ENCODE measurements around the gene CHPF. TPM values are rescaled to one million over a fixed set of nuclear protein-coding genes. Genes with fewer than 3 reads are reported as not detected.

The CHPF gene
- total and polyA plus RNA-seq, 4 donors: 26.5 to 135 (median 58.2) TPM

DNA sequence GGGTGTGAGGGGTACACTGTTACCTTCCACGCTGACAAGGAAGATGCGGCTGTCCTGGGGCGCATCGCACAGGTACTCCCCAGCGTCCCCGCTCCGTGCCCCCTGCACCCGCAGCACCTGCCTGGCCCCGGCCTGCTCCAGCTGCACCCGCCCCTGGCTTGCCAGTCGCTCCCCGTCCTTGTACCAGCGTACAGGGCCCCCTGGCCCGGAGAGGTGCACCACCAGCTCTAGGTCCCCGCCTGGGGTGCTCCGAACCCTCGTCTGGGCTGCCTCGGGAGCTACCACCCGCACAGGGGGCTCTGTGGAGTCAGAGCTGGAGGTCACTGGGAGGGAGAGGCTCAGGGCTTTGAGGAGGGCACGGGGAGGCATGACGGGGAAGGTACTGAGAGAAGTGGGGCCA lies 13.7 kb upstream of the CHPF start:
- no peak overlapping the region for H3K27ac ChIP-seq (ENCODE audit: low read depth in 1 of 2, low read length in 2 of 2)
- H3K27me3 ChIP-seq (ENCODE audit: control insufficient read depth in 4 of 4, insufficient read depth in 4 of 4, low read length in 3 of 4): peaks cover 0 to 5% (median 0%) of the 10 kb centered on the region in 4 donors
- no peaks in the 10 kb centered on the region for H3K9me3 ChIP-seq (ENCODE audit: control insufficient read depth in 4 of 4, low read length in 3 of 4)
- no peak overlapping the region for H3K9ac ChIP-seq (ENCODE audit: low read depth in 1 of 2, low read length in 2 of 2)
- TF ChIP-seq GABPA (IDR thresholded peaks at IDR 0.05 in 1 of 2, conservative IDR thresholded peaks at IDR 0.05 in 1 of 2): no peak
- TF ChIP-seq, protein P1, sequence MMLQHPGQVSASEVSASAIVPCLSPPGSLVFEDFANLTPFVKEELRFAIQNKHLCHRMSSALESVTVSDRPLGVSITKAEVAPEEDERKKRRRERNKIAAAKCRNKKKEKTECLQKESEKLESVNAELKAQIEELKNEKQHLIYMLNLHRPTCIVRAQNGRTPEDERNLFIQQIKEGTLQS (IDR thresholded peaks at IDR 0.05): no peak
- no peak for TF ChIP-seq HNF4G (IDR thresholded peaks at IDR 0.05)
- TF ChIP-seq, protein P2, sequence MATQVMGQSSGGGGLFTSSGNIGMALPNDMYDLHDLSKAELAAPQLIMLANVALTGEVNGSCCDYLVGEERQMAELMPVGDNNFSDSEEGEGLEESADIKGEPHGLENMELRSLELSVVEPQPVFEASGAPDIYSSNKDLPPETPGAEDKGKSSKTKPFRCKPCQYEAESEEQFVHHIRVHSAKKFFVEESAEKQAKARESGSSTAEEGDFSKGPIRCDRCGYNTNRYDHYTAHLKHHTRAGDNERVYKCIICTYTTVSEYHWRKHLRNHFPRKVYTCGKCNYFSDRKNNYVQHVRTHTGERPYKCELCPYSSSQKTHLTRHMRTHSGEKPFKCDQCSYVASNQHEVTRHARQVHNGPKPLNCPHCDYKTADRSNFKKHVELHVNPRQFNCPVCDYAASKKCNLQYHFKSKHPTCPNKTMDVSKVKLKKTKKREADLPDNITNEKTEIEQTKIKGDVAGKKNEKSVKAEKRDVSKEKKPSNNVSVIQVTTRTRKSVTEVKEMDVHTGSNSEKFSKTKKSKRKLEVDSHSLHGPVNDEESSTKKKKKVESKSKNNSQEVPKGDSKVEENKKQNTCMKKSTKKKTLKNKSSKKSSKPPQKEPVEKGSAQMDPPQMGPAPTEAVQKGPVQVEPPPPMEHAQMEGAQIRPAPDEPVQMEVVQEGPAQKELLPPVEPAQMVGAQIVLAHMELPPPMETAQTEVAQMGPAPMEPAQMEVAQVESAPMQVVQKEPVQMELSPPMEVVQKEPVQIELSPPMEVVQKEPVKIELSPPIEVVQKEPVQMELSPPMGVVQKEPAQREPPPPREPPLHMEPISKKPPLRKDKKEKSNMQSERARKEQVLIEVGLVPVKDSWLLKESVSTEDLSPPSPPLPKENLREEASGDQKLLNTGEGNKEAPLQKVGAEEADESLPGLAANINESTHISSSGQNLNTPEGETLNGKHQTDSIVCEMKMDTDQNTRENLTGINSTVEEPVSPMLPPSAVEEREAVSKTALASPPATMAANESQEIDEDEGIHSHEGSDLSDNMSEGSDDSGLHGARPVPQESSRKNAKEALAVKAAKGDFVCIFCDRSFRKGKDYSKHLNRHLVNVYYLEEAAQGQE (IDR thresholded peaks at IDR 0.05): no peak
- no peak for TF ChIP-seq JUND (IDR thresholded peaks at IDR 0.05)
- TF ChIP-seq RAD21 (IDR thresholded peaks at IDR 0.05): no peak
- TF ChIP-seq, protein P3, sequence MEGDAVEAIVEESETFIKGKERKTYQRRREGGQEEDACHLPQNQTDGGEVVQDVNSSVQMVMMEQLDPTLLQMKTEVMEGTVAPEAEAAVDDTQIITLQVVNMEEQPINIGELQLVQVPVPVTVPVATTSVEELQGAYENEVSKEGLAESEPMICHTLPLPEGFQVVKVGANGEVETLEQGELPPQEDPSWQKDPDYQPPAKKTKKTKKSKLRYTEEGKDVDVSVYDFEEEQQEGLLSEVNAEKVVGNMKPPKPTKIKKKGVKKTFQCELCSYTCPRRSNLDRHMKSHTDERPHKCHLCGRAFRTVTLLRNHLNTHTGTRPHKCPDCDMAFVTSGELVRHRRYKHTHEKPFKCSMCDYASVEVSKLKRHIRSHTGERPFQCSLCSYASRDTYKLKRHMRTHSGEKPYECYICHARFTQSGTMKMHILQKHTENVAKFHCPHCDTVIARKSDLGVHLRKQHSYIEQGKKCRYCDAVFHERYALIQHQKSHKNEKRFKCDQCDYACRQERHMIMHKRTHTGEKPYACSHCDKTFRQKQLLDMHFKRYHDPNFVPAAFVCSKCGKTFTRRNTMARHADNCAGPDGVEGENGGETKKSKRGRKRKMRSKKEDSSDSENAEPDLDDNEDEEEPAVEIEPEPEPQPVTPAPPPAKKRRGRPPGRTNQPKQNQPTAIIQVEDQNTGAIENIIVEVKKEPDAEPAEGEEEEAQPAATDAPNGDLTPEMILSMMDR (IDR thresholded peaks at IDR 0.05; ENCODE audit: low read depth, low read length, missing input control): no peak
- no peak for TF ChIP-seq FOXA1 (IDR thresholded peaks at IDR 0.05)
- no peak for TF ChIP-seq RXRA (IDR thresholded peaks at IDR 0.05)
- TF ChIP-seq, protein P4, sequence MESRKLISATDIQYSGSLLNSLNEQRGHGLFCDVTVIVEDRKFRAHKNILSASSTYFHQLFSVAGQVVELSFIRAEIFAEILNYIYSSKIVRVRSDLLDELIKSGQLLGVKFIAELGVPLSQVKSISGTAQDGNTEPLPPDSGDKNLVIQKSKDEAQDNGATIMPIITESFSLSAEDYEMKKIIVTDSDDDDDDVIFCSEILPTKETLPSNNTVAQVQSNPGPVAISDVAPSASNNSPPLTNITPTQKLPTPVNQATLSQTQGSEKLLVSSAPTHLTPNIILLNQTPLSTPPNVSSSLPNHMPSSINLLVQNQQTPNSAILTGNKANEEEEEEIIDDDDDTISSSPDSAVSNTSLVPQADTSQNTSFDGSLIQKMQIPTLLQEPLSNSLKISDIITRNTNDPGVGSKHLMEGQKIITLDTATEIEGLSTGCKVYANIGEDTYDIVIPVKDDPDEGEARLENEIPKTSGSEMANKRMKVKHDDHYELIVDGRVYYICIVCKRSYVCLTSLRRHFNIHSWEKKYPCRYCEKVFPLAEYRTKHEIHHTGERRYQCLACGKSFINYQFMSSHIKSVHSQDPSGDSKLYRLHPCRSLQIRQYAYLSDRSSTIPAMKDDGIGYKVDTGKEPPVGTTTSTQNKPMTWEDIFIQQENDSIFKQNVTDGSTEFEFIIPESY (IDR thresholded peaks at IDR 0.05): no peak
- TF ChIP-seq FOXA2 (IDR thresholded peaks at IDR 0.05): no peak
- TF ChIP-seq YY1 (IDR thresholded peaks at IDR 0.05): no peak
- no peak for TF ChIP-seq SP1 (IDR thresholded peaks at IDR 0.05)
- TF ChIP-seq HNF4A (conservative IDR thresholded peaks at IDR 0.05): no peak
- TF ChIP-seq TAF1 (conservative IDR thresholded peaks at IDR 0.05): no peak
- no peak for TF ChIP-seq EGR1 (IDR thresholded peaks at IDR 0.05; ENCODE audit: low read depth in 2 of 2)
- TF ChIP-seq NR2F2 (IDR thresholded peaks at IDR 0.05): no peak
- TF ChIP-seq, protein P5, sequence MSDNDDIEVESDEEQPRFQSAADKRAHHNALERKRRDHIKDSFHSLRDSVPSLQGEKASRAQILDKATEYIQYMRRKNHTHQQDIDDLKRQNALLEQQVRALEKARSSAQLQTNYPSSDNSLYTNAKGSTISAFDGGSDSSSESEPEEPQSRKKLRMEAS (IDR thresholded peaks at IDR 0.05): no peak
- H3K4me1 ChIP-seq (ENCODE audit: control insufficient read depth in 4 of 4, insufficient read depth in 4 of 4, low read length in 3 of 4): peaks cover 5 to 9% (median 7%) of the 10 kb centered on the region in 4 donors
- WGBS: 93% methylated on average over 21 of the region's 21 CpGs
- H3K36me3 ChIP-seq (ENCODE audit: control insufficient read depth in 4 of 4, insufficient read depth in 3 of 4, low read depth in 1 of 4, low read length in 3 of 4): no peaks in the 10 kb centered on the region
- DNase-seq (ENCODE audit: low spot score): no peak
- H3K4me3 ChIP-seq (ENCODE audit: low read depth in 1 of 3, low read length in 3 of 3): no peak overlapping the region

Measured in liver (tissue), 9 donors.